Suprapubic skin (tissue), 4 donors: ENCODE data around the gene PGA3.
"Not testable (repeated sequence)": the region's sequence is repeated elsewhere in the genome, so short reads cannot be mapped to it uniquely, and the experiment has no call there.

Source experiments
- CTCF ChIP-seq, 2 donors: fragments of 200-600 bp in 1 of 2; fragments of 450-650 bp in 1 of 2; sonication (generic) in 1 of 2; IDR thresholded peaks; one replicate each; pipeline ENCODE4 v1.5.1; 2016 to 2019; ENCODE audit warnings: antibody characterized with exemption in 2 of 2, mild to moderate bottlenecking in 1 of 2, moderate library complexity in 1 of 2
- EP300 ChIP-seq: sonication (generic); formaldehyde crosslinking; IDR thresholded peaks from one replicate; pipeline ENCODE4 v1.6.1; 2017; ENCODE audit warnings: antibody characterized with exemption
- POLR2A ChIP-seq, 2 donors: fragments of 450-650 bp; IDR thresholded peaks; one replicate each; pipeline ENCODE4 v1.6.1; 2017; ENCODE audit warnings: antibody characterized with exemption in 2 of 2, mild to moderate bottlenecking in 2 of 2, moderate library complexity in 2 of 2
- POLR2AphosphoS5 ChIP-seq, 3 donors: sonication (generic); formaldehyde crosslinking; IDR thresholded peaks; one replicate each; pipeline ENCODE4 v1.6.1; 2017; ENCODE audit warnings: antibody characterized with exemption in 3 of 3

- not testable (repeated sequence) for TF ChIP-seq CTCF (IDR thresholded peaks at IDR 0.05); POLR2A (IDR thresholded peaks at IDR 0.05); EP300; POLR2AphosphoS5 (IDR thresholded peaks at IDR 0.05)
These were observed 38.2 kb downstream of the PGA3 start for GRCh38 chr11:61241526-61241925.
